ENCODE measurements around the gene IFT80. TPM values are rescaled to one million over a fixed set of nuclear protein-coding genes. Genes with fewer than 3 reads are reported as not detected.

The IFT80 gene
- total and polyA plus RNA-seq, 9 of the 15 experiments (the other 6 are each of a cell fraction or from before 2014, with no cell fraction given), result 6.7 to 21.1 (median 16.4) TPM

GRCh38 chr3:160259589-160259988 is 139.4 kb downstream of the IFT80 start:
- H3K27ac ChIP-seq (ENCODE audit: extremely low read depth, low read depth, low read length), result no peak overlapping the region

More at GRCh38 chr3:160259589-160259988, 139.4 kb downstream of the IFT80 start:
- no peak overlapping the region for H3K4me3 ChIP-seq
- H3K27me3 ChIP-seq (ENCODE audit: control insufficient read depth in 2 of 2, insufficient read depth in 2 of 2, low read length in 2 of 2), result no peaks in the 10 kb centered on the region
- H3K36me3 ChIP-seq (ENCODE audit: control insufficient read depth, insufficient read depth, low read length), result no peaks in the 10 kb centered on the region
- H3K79me2 ChIP-seq (ENCODE audit: control insufficient read depth, insufficient read depth, low read length), result no peaks in the 10 kb centered on the region
- no TSS peak for BruUV-seq (replicated peaks)
- FAIRE-seq, result no peak
- no peak overlapping the region for H3K9ac ChIP-seq (ENCODE audit: insufficient read depth in 1 of 2, low read depth in 2 of 2, low read length in 2 of 2)
- H3K9me1 ChIP-seq (ENCODE audit: control insufficient read depth, insufficient read depth, low read length), result no peaks in the 10 kb centered on the region
- in situ Hi-C loops (cut with MboI) (no loop called here), intact Hi-C loops (cut with micrococcal nuclease) (no loop called here)
- H3K4me1 ChIP-seq (replicated peaks in 1 of 2; ENCODE audit: control insufficient read depth in 2 of 2, insufficient read depth in 2 of 2, low read length in 2 of 2), result no peaks in the 10 kb centered on the region
- TF ChIP-seq STAG1 (CRISPR knock-in tag; IDR thresholded peaks at IDR 0.05; ENCODE audit: borderline replicate concordance) (no peak), MCM7 (IDR thresholded peaks at IDR 0.05) (no peak), SMAD1 (IDR thresholded peaks at IDR 0.05; ENCODE audit: low read depth, low read length, partially characterized antibody) (no peak), ZNF592 (IDR thresholded peaks at IDR 0.05) (no peak), ARID4B (CRISPR knock-in tag; IDR thresholded peaks at IDR 0.05) (no peak), ARID2 (IDR thresholded peaks at IDR 0.05) (no peak), CBFA2T2 (conservative IDR thresholded peaks at IDR 0.05) (no peak), SNRNP70 (optimal IDR thresholded peaks at IDR 0.05; ENCODE audit: low read depth, low read length) (no peak), ZNF282 (CRISPR knock-in tag; IDR thresholded peaks at IDR 0.05) (no peak)
- POLR2A ChIA-PET, result no interaction called here
- no peak overlapping the region for H2AFZ ChIP-seq (ENCODE audit: low read depth, low read length)
- WGBS (ENCODE audit: insufficient coverage, low coverage, missing lambda C conversion rate), result 22% methylated on average over 1 of the region's 1 CpG
- H3K9me3 ChIP-seq (replicated peaks; ENCODE audit: control insufficient read depth, insufficient read depth, low read depth, low read length), result no peaks in the 10 kb centered on the region
- no peak for ATAC-seq
- CTCF ChIA-PET (ENCODE audit: low intra/inter-chr PET ratio), result no interaction called here
- no peak for DNase-seq (ENCODE audit: extremely low read depth in 1 of 4, low spot score in 3 of 4)
- H3K4me2 ChIP-seq (ENCODE audit: insufficient read depth, low read length), result no peak overlapping the region
- H4K20me1 ChIP-seq (replicated peaks; ENCODE audit: control insufficient read depth, insufficient read depth, low read length), result no peaks in the 10 kb centered on the region

All from K562 (cell line).